VCaP (cell line): Measurements from ENCODE around the gene MS4A10.
"Not testable (repeated sequence)": the region's sequence is repeated elsewhere in the genome, so short reads cannot be mapped to it uniquely, and the experiment has no call there.

Source experiments
- H3K27ac ChIP-seq: fragments of 450-650 bp; 2 replicates; pipeline ENCODE4 v1.5.1; 2017
- TF ChIP-seq, protein P1 (sequence below): fragments of 450-650 bp; conservative IDR thresholded peaks from 2 replicates; pipeline ENCODE4 v1.5.1; 2017; ENCODE audit warnings: mild to moderate bottlenecking, moderate library complexity

The MS4A10 gene

GRCh38 chr11:60816590-60817157 lies 31.5 kb downstream of the MS4A10 start:
- H3K27ac ChIP-seq = no peak overlapping the region
- TF ChIP-seq, protein P1, sequence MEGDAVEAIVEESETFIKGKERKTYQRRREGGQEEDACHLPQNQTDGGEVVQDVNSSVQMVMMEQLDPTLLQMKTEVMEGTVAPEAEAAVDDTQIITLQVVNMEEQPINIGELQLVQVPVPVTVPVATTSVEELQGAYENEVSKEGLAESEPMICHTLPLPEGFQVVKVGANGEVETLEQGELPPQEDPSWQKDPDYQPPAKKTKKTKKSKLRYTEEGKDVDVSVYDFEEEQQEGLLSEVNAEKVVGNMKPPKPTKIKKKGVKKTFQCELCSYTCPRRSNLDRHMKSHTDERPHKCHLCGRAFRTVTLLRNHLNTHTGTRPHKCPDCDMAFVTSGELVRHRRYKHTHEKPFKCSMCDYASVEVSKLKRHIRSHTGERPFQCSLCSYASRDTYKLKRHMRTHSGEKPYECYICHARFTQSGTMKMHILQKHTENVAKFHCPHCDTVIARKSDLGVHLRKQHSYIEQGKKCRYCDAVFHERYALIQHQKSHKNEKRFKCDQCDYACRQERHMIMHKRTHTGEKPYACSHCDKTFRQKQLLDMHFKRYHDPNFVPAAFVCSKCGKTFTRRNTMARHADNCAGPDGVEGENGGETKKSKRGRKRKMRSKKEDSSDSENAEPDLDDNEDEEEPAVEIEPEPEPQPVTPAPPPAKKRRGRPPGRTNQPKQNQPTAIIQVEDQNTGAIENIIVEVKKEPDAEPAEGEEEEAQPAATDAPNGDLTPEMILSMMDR = no peak

GRCh38 chr11:60818057-60818456 lies 32.9 kb downstream of the MS4A10 start:
- H3K27ac ChIP-seq = no peak overlapping the region
- TF ChIP-seq, protein P1 = no peak

DNA sequence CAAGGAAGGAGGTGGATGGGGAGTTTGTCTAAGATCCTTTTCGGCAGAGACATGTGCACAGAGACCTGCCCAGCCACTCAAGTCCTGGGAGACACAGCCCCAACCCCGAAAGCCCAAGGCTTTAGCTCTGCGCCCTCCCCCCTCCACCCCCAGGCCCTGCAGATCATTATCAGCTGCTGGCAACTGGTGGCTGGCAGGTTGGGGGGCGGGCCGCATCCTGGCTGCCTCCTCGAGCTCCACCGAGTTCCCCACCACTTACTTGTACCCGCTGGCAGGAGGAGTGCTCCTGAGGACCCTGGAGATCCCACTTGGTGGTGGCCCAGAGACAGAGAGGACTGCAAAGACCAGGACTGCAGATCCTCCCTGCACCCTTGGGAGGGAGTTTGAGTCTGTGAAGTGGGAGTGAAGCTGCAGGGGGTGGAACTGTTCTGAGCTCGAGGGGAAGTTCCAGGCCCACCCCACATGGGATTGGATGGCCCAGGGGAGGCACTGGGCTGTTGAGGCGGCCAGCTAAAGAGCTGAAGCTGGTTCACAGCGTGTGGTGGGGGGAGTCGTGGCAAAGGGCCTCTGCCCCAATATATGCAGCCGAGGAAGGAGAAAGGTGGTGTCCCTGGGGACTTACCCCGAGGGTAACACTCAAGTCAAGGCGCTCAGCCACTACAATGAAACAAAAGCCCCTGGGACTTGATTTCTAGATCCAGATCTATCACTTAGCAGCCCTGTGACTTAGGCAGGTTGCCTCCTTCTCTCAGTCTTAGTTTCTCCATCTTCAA lies 36.9 kb downstream of the MS4A10 start:
- TF ChIP-seq, protein P1 = no peak
- H3K27ac ChIP-seq = no peak overlapping the region

GRCh38 chr11:60823745-60824306 lies 38.7 kb downstream of the MS4A10 start:
- not testable (repeated sequence) for H3K27ac ChIP-seq

- TF ChIP-seq, protein P1 = no peak
- H3K27ac ChIP-seq = no peak overlapping the region
Observed at GRCh38 chr11:60825118-60825517, 40.0 kb downstream of the MS4A10 start.

GRCh38 chr11:60825790-60826189 lies 40.7 kb downstream of the MS4A10 start:
- no peak overlapping the region for H3K27ac ChIP-seq
- TF ChIP-seq, protein P1 = no peak

DNA sequence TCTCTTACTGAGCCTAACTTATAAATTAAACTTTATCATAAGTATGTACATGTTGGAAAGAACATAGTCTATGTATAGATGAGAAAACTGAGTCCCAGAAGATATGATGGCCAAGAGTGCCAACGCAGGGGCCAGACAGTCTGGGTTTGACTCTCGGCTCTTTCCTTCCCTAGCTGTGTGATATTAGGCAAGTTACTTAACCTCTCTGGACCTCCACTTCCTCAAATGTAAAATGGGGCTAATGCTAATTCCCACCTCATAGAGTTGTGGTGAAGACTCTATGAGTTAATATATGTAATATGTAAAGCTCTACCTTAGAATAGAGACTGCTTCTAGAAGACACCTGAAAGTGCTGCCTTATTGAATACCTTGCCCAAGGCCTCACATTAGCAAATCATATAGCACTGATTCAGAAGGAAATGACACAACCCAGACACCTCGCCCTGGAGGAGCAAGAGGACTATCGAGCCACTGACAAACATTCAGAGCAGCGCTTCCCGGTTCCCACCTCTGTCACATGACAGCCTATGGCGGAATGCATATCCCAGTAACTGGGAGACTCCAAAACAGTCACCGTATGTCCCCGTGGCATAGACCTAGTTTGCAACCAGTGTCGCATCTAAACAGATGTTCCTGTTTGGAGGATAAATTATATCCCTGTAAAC lies 45.5 kb downstream of the MS4A10 start:
- peak overlapping the region; percentile 73 for H3K27ac ChIP-seq

More for the DNA sequence above, 45.5 kb downstream of the MS4A10 start:
- TF ChIP-seq, protein P1 = no peak
